Osteoblast (primary cell): Measurements from ENCODE around the gene LMCD1. TPM values are rescaled to one million over a fixed set of nuclear protein-coding genes. Genes with fewer than 3 reads are reported as not detected.

ENCODE experiments used
- DNase-seq: peaks from one replicate; pipeline ENCODE4 v3.0.0; 2011; ENCODE audit warnings: low spot score, mixed read lengths; ENCODE audit not compliant: insufficient read length; ENCODE audit errors: missing footprints
- H2AFZ ChIP-seq: 2 replicates; pipeline ENCODE4 v1.6.0; 2011; ENCODE audit warnings: mild to moderate bottlenecking, low read length
- H3K27ac ChIP-seq: 2 replicates; pipeline ENCODE4 v1.5.1; 2011; ENCODE audit warnings: mild to moderate bottlenecking, low read depth, low read length, moderate library complexity
- H3K27me3 ChIP-seq: 2 replicates; pipeline ENCODE4 v1.6.0; 2012; ENCODE audit warnings: mild to moderate bottlenecking, control low read depth, inconsistent platforms, low read length, moderate library complexity; ENCODE audit not compliant: insufficient read depth
- H3K36me3 ChIP-seq: 2 replicates; pipeline ENCODE4 v1.5.1; 2011; ENCODE audit warnings: mild to moderate bottlenecking, low read length, control low read depth, moderate library complexity; ENCODE audit not compliant: insufficient read depth
- H3K4me1 ChIP-seq: 2 replicates; pipeline ENCODE4 v1.5.1; 2011; ENCODE audit warnings: mild to moderate bottlenecking, low read length, control low read depth, moderate library complexity; ENCODE audit not compliant: insufficient read depth
- H3K4me2 ChIP-seq: 2 replicates; pipeline ENCODE4 v1.6.0; 2011; ENCODE audit warnings: mild to moderate bottlenecking, low read length; ENCODE audit not compliant: insufficient read depth
- H3K4me3 ChIP-seq: fragments of 200-600 bp; sonication (generic); 3 replicates; pipeline ENCODE4 v1.5.1; 2012; ENCODE audit warnings: mild to moderate bottlenecking, low read length, inconsistent platforms; ENCODE audit not compliant: insufficient read depth
- H3K79me2 ChIP-seq: 2 replicates; pipeline ENCODE4 v1.6.0; 2012; ENCODE audit warnings: mild to moderate bottlenecking, low read length, control low read depth, inconsistent platforms; ENCODE audit not compliant: insufficient read depth
- H3K9me3 ChIP-seq: 2 replicates; pipeline ENCODE4 v1.5.1; 2011; ENCODE audit warnings: low read depth, low read length, control low read depth
- H4K20me1 ChIP-seq: 2 replicates; pipeline ENCODE4 v1.6.0; 2012; ENCODE audit warnings: mild to moderate bottlenecking, low read length, control low read depth; ENCODE audit not compliant: insufficient read depth
- total RNA-seq: library from RNA; depleted of rRNA; stranded (reverse); fragments of >200 nt; gene quantifications from 2 replicates; pipeline ENCODE4 v1.2.3, GENCODE V29; 2012
- TF ChIP-seq, protein P1 (sequence below): IDR thresholded peaks from 2 replicates; pipeline ENCODE4 v1.5.1; 2011; ENCODE audit warnings: mild to moderate bottlenecking, low read depth, low read length, moderate library complexity; ENCODE audit errors: extremely low read depth

The LMCD1 gene
- total RNA-seq, 1 donor = 294 TPM

DNA sequence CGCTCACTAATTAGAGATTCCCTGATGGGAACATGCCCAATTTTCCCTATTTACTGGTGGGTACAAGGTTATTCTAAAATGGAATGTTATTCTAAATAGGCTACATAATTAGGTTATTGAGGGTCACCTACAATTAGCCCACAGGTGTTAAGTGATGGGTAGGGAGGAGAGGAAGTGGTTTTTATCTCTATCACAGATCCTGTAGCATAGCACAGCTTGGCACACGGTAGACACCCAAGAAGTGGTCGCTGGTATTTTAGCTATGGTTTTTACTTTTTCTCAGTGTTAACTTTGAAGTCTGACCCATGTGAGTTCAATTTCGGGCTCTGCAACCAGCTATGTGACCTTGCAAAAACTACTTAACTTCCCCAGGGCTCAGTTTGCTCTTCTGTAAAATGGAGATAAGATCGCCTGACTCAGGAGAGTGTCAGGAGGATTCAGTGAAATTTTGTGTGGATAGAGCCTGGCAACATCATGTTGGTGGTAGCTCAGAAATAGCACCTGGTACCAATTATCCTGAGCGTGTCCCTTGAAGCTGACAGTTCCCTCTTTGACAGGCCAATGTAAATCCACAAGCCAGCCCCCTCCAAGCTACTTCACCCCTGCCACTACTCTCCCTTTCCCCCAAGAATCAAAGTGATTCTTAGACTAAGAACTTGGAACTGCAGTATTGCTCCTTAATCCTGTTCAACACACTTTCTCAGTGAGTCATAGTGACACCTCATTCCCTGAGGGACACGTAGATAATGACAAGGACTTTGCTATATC lies 8.7 kb upstream of the LMCD1 start:
- H3K27me3 ChIP-seq = no peaks in the 10 kb centered on the region
- no peak overlapping the region for H3K4me2 ChIP-seq
- H3K27ac ChIP-seq = no peak overlapping the region
- TF ChIP-seq, protein P1, sequence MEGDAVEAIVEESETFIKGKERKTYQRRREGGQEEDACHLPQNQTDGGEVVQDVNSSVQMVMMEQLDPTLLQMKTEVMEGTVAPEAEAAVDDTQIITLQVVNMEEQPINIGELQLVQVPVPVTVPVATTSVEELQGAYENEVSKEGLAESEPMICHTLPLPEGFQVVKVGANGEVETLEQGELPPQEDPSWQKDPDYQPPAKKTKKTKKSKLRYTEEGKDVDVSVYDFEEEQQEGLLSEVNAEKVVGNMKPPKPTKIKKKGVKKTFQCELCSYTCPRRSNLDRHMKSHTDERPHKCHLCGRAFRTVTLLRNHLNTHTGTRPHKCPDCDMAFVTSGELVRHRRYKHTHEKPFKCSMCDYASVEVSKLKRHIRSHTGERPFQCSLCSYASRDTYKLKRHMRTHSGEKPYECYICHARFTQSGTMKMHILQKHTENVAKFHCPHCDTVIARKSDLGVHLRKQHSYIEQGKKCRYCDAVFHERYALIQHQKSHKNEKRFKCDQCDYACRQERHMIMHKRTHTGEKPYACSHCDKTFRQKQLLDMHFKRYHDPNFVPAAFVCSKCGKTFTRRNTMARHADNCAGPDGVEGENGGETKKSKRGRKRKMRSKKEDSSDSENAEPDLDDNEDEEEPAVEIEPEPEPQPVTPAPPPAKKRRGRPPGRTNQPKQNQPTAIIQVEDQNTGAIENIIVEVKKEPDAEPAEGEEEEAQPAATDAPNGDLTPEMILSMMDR = no peak
- H3K79me2 ChIP-seq = no peaks in the 10 kb centered on the region
- DNase-seq = peak; percentile 52
- H3K4me1 ChIP-seq = peaks cover 36% of the 10 kb centered on the region
- H3K4me3 ChIP-seq = no peak overlapping the region
- H3K36me3 ChIP-seq = no peaks in the 10 kb centered on the region
- H4K20me1 ChIP-seq = no peaks in the 10 kb centered on the region
- no peaks in the 10 kb centered on the region for H3K9me3 ChIP-seq
- no peak overlapping the region for H2AFZ ChIP-seq

DNA sequence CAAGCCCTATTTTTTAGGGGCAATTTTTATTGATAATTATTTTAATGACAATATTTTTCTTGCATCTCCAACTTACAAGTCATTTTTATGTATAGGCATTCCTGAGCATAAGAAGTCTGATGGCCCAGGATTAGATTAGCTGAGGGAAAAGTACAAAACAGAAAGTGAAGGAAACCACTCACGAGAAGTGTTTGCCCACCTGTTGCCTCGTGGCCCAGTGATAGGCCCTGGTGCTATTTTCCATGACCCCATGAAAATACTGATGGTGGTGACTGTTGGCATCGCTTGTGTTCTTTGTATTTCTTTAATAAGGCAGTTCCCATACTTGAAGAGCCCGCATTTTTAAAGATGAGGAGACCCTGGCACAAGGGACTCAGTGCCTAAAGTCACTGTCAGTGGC lies 7.9 kb upstream of the LMCD1 start:
- no peaks in the 10 kb centered on the region for H4K20me1 ChIP-seq
- H3K27me3 ChIP-seq = no peaks in the 10 kb centered on the region
- TF ChIP-seq, protein P1 = no peak
- no peak overlapping the region for H3K4me3 ChIP-seq
- no peaks in the 10 kb centered on the region for H3K79me2 ChIP-seq
- no peaks in the 10 kb centered on the region for H3K9me3 ChIP-seq
- H2AFZ ChIP-seq = no peak overlapping the region
- peaks cover 35% of the 10 kb centered on the region for H3K4me1 ChIP-seq
- no peak overlapping the region for H3K27ac ChIP-seq
- no peaks in the 10 kb centered on the region for H3K36me3 ChIP-seq
- no peak for DNase-seq
- H3K4me2 ChIP-seq = no peak overlapping the region

DNA sequence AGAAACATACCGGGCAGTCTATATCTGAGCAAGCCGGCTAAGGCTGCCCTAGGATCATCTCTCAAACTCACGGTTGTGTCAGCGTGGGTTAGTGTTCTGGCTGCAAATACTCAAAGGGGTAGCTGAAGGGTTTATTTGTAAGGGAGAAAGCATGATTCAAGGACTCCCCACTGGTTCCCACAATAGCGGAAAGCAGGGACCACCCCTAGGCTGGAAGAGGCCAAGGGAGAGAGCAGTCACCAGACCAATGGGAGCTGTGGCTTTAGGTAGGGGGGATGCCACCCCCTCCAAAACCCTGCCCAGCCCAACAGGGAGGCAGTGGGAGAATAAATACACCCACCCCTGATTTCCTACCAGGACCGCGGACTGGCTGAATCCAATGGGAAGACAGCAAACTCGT lies 7.3 kb upstream of the LMCD1 start:
- H3K4me3 ChIP-seq = no peak overlapping the region
- H3K4me1 ChIP-seq = peaks cover 29% of the 10 kb centered on the region
- DNase-seq = no peak
- H3K9me3 ChIP-seq = no peaks in the 10 kb centered on the region
- H3K4me2 ChIP-seq = no peak overlapping the region
- H3K79me2 ChIP-seq = no peaks in the 10 kb centered on the region
- H3K27ac ChIP-seq = no peak overlapping the region
- H4K20me1 ChIP-seq = no peaks in the 10 kb centered on the region
- TF ChIP-seq, protein P1 = no peak
- no peaks in the 10 kb centered on the region for H3K27me3 ChIP-seq
- no peak overlapping the region for H2AFZ ChIP-seq
- no peaks in the 10 kb centered on the region for H3K36me3 ChIP-seq

DNA sequence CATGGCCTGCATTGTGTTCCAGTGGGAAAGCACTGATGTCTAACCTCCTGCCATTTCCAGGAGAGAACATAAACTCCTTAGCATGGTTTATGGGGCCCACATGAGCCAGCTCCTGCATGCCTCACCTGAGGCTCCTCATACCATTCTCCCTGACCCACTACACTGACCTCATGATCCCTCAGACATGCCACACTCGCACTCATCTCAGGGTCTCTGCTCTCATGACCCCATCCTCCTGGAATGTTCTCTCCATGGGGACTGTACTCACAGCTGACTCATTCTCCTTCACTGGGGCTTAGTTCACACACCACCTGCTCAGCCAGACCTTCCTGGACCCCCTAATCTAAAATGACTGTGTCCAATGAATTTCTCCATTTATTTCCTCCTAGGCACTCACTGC lies 4.0 kb upstream of the LMCD1 start:
- no peaks in the 10 kb centered on the region for H3K9me3 ChIP-seq
- no peak overlapping the region for H2AFZ ChIP-seq
- no peak overlapping the region for H3K4me2 ChIP-seq
- DNase-seq = no peak
- TF ChIP-seq, protein P1 = no peak
- no peaks in the 10 kb centered on the region for H4K20me1 ChIP-seq
- H3K27ac ChIP-seq = no peak overlapping the region
- H3K4me3 ChIP-seq = no peak overlapping the region
- H3K79me2 ChIP-seq = peaks cover 3% of the 10 kb centered on the region
- H3K4me1 ChIP-seq = peaks cover 24% of the 10 kb centered on the region
- H3K36me3 ChIP-seq = no peaks in the 10 kb centered on the region
- no peaks in the 10 kb centered on the region for H3K27me3 ChIP-seq
